Middle frontal gyrus (tissue), 1 donor: ENCODE data around the gene KARS1.

ENCODE experiments used
- DNase-seq: peaks from one replicate; pipeline ENCODE4 v3.0.0-alpha.2; 2015; ENCODE audit warnings: low spot score; ENCODE audit errors: extremely low spot score

Gene KARS1

DNA sequence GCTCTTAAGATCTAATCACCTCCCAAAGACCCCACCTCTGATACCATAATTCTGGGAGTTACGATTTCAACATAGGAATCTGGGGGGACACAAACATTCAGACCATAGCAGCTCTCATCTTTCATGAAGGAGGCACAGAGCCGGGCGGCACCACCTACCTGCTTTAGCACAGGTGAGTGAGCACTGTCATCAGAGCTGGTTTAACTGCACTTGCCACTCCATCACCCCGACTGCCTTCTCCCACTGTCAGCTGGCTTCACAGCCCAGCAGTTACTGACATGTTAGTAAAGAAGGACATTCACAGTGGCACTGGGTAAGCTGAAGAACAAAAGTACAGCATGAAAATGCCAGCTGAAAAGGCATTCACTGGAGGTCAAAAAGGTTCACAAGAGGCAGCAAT lies 58.7 kb downstream of the KARS1 start:
- no peak for DNase-seq

DNA sequence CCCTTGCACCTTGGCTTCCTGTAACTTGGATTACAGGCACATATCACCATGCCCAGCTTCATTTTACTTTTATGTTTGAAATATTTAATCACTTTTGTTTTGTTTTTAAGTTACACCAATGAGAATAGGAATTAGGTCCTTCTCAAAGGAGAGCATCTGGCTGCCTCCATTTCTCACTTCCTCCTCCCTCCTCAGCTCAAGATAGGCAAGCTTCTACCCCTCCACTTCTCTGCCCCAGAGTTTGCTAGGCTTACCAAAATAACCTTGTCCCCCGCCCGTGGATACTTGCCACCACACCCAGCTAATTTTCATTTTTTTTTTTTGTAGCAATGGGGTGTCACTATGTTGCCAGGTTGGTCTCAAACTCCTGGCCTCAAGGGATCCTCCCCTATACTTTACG lies 63.4 kb downstream of the KARS1 start:
- no peak for DNase-seq

DNA sequence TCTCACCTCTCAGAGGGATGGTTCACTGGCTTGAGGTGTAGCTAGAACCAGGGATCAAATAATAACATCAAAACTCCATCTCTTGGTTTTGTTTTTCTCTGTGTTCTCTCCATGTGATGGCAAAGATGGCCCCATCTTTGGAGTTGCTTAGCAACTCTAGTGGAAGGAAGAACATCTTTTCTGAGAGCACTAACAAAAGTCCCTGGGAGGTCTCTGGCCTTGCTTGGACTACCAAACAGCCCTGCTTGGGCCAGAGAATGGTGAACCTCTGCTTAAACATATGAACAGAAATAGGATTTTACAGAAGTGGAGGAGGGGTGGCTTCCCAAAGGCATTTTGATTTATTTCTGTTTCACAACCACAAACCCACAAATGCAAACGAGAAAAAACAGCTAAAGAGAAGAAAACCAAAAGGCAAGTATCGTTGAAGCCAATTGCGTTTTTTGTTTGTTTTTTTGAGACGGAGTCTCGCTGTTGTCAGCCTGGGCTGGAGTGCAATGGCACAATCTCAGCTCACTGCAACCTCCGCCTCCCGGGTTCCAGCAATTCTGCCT lies 68.1 kb downstream of the KARS1 start:
- DNase-seq = no peak

DNA sequence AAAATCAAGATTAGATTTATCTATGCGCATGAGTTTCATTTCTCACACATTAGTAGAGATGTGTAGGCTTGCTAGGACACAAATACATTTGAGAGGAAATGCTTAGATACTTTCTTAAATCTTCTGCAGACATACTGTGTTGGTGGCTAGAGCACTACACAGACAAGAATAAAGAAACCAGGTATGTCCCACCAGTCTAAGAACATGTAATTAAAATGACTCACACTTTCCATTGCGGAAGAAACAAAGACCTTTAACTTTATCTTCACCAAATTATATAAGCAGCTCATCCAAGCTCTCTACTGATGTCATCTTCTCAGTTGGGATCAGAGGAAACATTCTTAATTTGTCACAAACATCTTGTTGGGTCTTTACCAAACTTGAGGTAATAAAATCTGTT lies 68.7 kb downstream of the KARS1 start:
- DNase-seq = no peak

DNA sequence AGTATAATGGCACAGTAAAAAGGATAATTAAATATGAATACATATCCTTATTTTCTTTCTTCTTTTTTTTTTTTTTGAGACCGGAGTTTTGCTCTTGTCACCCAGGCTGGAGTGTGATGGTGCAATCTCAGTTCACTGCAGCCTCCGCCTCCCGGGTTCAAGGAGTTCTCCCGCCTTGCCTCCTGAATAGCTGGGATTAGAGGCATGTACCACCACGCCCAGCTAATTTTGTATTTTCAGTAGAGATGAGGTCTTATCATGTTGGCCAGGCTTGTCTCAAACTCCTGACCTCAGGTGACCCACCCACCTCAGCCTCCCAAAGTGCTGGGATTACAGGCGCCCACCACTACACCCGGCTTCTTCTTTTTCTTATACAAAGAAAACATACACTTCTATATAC lies 69.3 kb downstream of the KARS1 start:
- DNase-seq = no peak
